T-helper 2 cell treated with Interferon-gamma antibody and Interleukin-4, amounts not matched to agents 5 μg/mL and 100 μg/mL, for 36 hours (primary cell): ENCODE measurements around the gene PCSK5.
"Not testable (repeated sequence)": the region's sequence is repeated elsewhere in the genome, so short reads cannot be mapped to it uniquely, and the experiment has no call there.

ENCODE experiments used
- DNase-seq: peaks from one replicate; pipeline ENCODE4 v3.0.0; 2021; ENCODE audit warnings: low spot score
- H3K27ac Mint-ChIP-seq: one replicate; pipeline ENCODE4 v1.8.0; 2021; ENCODE audit warnings: mild to moderate bottlenecking, mixed read lengths
- H3K27me3 Mint-ChIP-seq: one replicate; pipeline ENCODE4 v1.8.0; 2021; ENCODE audit warnings: low read depth, mixed read lengths
- H3K36me3 Mint-ChIP-seq: one replicate; pipeline ENCODE4 v1.8.0; 2021; ENCODE audit warnings: low read depth, mixed read lengths
- H3K4me1 Mint-ChIP-seq: one replicate; pipeline ENCODE4 v1.8.0; 2021; ENCODE audit warnings: low read depth, mixed read lengths
- H3K4me3 Mint-ChIP-seq: one replicate; pipeline ENCODE4 v1.8.0; 2022; ENCODE audit warnings: mild to moderate bottlenecking, moderate library complexity, mixed read lengths
- H3K9me3 Mint-ChIP-seq: one replicate; pipeline ENCODE4 v1.8.0; 2021; ENCODE audit warnings: mixed read lengths

PCSK5 gene

GRCh38 chr9:75890472-75891276, at the start of gene PCSK5:
TSS of gene PCSK5 (plus strand) at chr9:75890673. CDS start at chr9:75891182, 509 bp downstream.
- peak within 1 kb of the TSS; percentile 62 for H3K27ac Mint-ChIP-seq
- peak; percentile 76 for DNase-seq

GRCh38 chr9:75844321-75844720, 46.2 kb upstream of the PCSK5 start:
- no peak overlapping the region for H3K4me3 Mint-ChIP-seq
- H3K9me3 Mint-ChIP-seq, result no peaks in the 10 kb centered on the region
- no peaks in the 10 kb centered on the region for H3K27me3 Mint-ChIP-seq
- no peak for DNase-seq
- H3K4me1 Mint-ChIP-seq, result no peaks in the 10 kb centered on the region
- H3K27ac Mint-ChIP-seq, result no peak overlapping the region
- H3K36me3 Mint-ChIP-seq, result no peaks in the 10 kb centered on the region

More at GRCh38 chr9:75890472-75891276, at the start of gene PCSK5:
- peaks cover 19% of the 10 kb centered on the region for H3K4me1 Mint-ChIP-seq
- H3K9me3 Mint-ChIP-seq, result no peaks in the 10 kb centered on the region
- H3K27me3 Mint-ChIP-seq, result peaks cover 62% of the 10 kb centered on the region
- peak within 1 kb of the TSS; percentile 93 for H3K4me3 Mint-ChIP-seq
- H3K36me3 Mint-ChIP-seq, result no peaks in the 10 kb centered on the region

- no peak overlapping the region for H3K4me3 Mint-ChIP-seq
- H3K4me1 Mint-ChIP-seq, result no peaks in the 10 kb centered on the region
- H3K9me3 Mint-ChIP-seq, result no peaks in the 10 kb centered on the region
- H3K36me3 Mint-ChIP-seq, result no peaks in the 10 kb centered on the region
- no peaks in the 10 kb centered on the region for H3K27me3 Mint-ChIP-seq
- H3K27ac Mint-ChIP-seq, result no peak overlapping the region
- DNase-seq, result no peak
These were observed 44.7 kb upstream of the PCSK5 start for GRCh38 chr9:75845806-75846205.

- DNase-seq, result no peak
- Mint-ChIP-seq H3K27ac (no peak overlapping the region), H3K27me3 (no peaks in the 10 kb centered on the region), H3K4me3 (no peak overlapping the region), H3K9me3 (no peaks in the 10 kb centered on the region), H3K36me3 (no peaks in the 10 kb centered on the region), H3K4me1 (no peaks in the 10 kb centered on the region)
These were observed 43.4 kb upstream of the PCSK5 start for GRCh38 chr9:75847085-75847484.

- no peak overlapping the region for H3K4me3 Mint-ChIP-seq
- no peaks in the 10 kb centered on the region for H3K36me3 Mint-ChIP-seq
- H3K27ac Mint-ChIP-seq, result no peak overlapping the region
- H3K9me3 Mint-ChIP-seq, result no peaks in the 10 kb centered on the region
- H3K4me1 Mint-ChIP-seq, result no peaks in the 10 kb centered on the region
- peaks cover 5% of the 10 kb centered on the region for H3K27me3 Mint-ChIP-seq
- no peak for DNase-seq
These were observed 39.8 kb upstream of the PCSK5 start for GRCh38 chr9:75850459-75851200.

- DNase-seq, result no peak
- H3K27me3 Mint-ChIP-seq, result peaks cover 5% of the 10 kb centered on the region
- H3K27ac Mint-ChIP-seq, result no peak overlapping the region
- H3K36me3 Mint-ChIP-seq, result no peaks in the 10 kb centered on the region
- H3K4me1 Mint-ChIP-seq, result no peaks in the 10 kb centered on the region
- no peaks in the 10 kb centered on the region for H3K9me3 Mint-ChIP-seq
- H3K4me3 Mint-ChIP-seq, result no peak overlapping the region
These were observed 38.6 kb upstream of the PCSK5 start for GRCh38 chr9:75851917-75852316.

GRCh38 chr9:75852746-75853145, 37.7 kb upstream of the PCSK5 start:
- DNase-seq, result no peak
- Mint-ChIP-seq H3K27ac (no peak overlapping the region), H3K4me3 (no peak overlapping the region), H3K27me3 (peaks cover 5% of the 10 kb centered on the region), H3K4me1 (no peaks in the 10 kb centered on the region), H3K9me3 (no peaks in the 10 kb centered on the region), H3K36me3 (no peaks in the 10 kb centered on the region)

GRCh38 chr9:75855509-75855908, 35.0 kb upstream of the PCSK5 start:
- no peaks in the 10 kb centered on the region for H3K9me3 Mint-ChIP-seq
- no peaks in the 10 kb centered on the region for H3K36me3 Mint-ChIP-seq
- DNase-seq, result no peak
- H3K27ac Mint-ChIP-seq, result no peak overlapping the region
- H3K4me3 Mint-ChIP-seq, result no peak overlapping the region
- peaks cover 8% of the 10 kb centered on the region for H3K27me3 Mint-ChIP-seq
- no peaks in the 10 kb centered on the region for H3K4me1 Mint-ChIP-seq

- no peaks in the 10 kb centered on the region for H3K4me1 Mint-ChIP-seq
- no peak overlapping the region for H3K4me3 Mint-ChIP-seq
- no peaks in the 10 kb centered on the region for H3K9me3 Mint-ChIP-seq
- DNase-seq, result no peak
- H3K27me3 Mint-ChIP-seq, result peaks cover 8% of the 10 kb centered on the region
- H3K27ac Mint-ChIP-seq, result no peak overlapping the region
- H3K36me3 Mint-ChIP-seq, result no peaks in the 10 kb centered on the region
These were observed 31.9 kb upstream of the PCSK5 start for GRCh38 chr9:75858497-75859092.

- Mint-ChIP-seq H3K36me3 (no peaks in the 10 kb centered on the region), H3K27ac (no peak overlapping the region), H3K4me3 (no peak overlapping the region), H3K9me3 (no peaks in the 10 kb centered on the region), H3K4me1 (no peaks in the 10 kb centered on the region), H3K27me3 (no peaks in the 10 kb centered on the region)
- no peak for DNase-seq
These were observed 26.2 kb upstream of the PCSK5 start for GRCh38 chr9:75864266-75864665.

- no peak for DNase-seq
- Mint-ChIP-seq H3K4me1 (no peaks in the 10 kb centered on the region), H3K9me3 (no peaks in the 10 kb centered on the region), H3K27me3 (no peaks in the 10 kb centered on the region), H3K27ac (no peak overlapping the region), H3K4me3 (no peak overlapping the region), H3K36me3 (no peaks in the 10 kb centered on the region)
These were observed 24.1 kb upstream of the PCSK5 start for GRCh38 chr9:75866273-75866871.

GRCh38 chr9:75868526-75868925, 21.9 kb upstream of the PCSK5 start:
- H3K27me3 Mint-ChIP-seq, H3K4me3 Mint-ChIP-seq, H3K4me1 Mint-ChIP-seq, DNase-seq, H3K9me3 Mint-ChIP-seq, H3K36me3 Mint-ChIP-seq, H3K27ac Mint-ChIP-seq: not testable (repeated sequence)

GRCh38 chr9:75869236-75869635, 21.2 kb upstream of the PCSK5 start:
- Mint-ChIP-seq H3K9me3 (no peaks in the 10 kb centered on the region), H3K4me1 (no peaks in the 10 kb centered on the region), H3K36me3 (no peaks in the 10 kb centered on the region), H3K27me3 (peaks cover 4% of the 10 kb centered on the region), H3K27ac (no peak overlapping the region), H3K4me3 (no peak overlapping the region)
- no peak for DNase-seq

- H3K36me3 Mint-ChIP-seq, result no peaks in the 10 kb centered on the region
- peaks cover 4% of the 10 kb centered on the region for H3K27me3 Mint-ChIP-seq
- H3K4me3 Mint-ChIP-seq, result no peak overlapping the region
- no peak for DNase-seq
- no peaks in the 10 kb centered on the region for H3K9me3 Mint-ChIP-seq
- no peak overlapping the region for H3K27ac Mint-ChIP-seq
- H3K4me1 Mint-ChIP-seq, result no peaks in the 10 kb centered on the region
These were observed 20.0 kb upstream of the PCSK5 start for GRCh38 chr9:75870450-75870849.
